K562 treated with DMSO at 1 percent for 48 hours (cell line): ENCODE results near the gene EXOSC5. TPM values are rescaled to one million over a fixed set of nuclear protein-coding genes. Genes with fewer than 3 reads are reported as not detected.

ENCODE experiments used
- total RNA-seq: library from RNA; unstranded; fragments of 300-600 nt; gene quantifications from 2 replicates; pipeline ENCODE4 v1.2.3, GENCODE V29; 2022; ENCODE audit warnings: low replicate concordance; ENCODE audit errors: extremely low read depth

Gene EXOSC5
- total RNA-seq: not detected in 2 replicates

GRCh38 chr19:41397086-41398049 is at the start of gene EXOSC5, which contains the start of gene BCKDHA:
Gene EXOSC5, minus strand, starts transcription at chr19:41397359. Its CDS starts 31 bp downstream, at chr19:41397328.
Gene BCKDHA, plus strand, starts transcription at chr19:41397818. Its CDS starts 10 bp downstream, at chr19:41397828.

GRCh38 chr19:41442473-41443355 is 45.6 kb upstream of the EXOSC5 start, which contains the start of gene ERICH4:
Gene ERICH4, plus strand, starts transcription at chr19:41443156. Its CDS starts 14 bp downstream, at chr19:41443170.

GRCh38 chr19:41439441-41440222 is 42.5 kb upstream of the EXOSC5 start, which contains the start of gene DMAC2:
Gene DMAC2, minus strand, starts transcription at chr19:41439912. Its CDS starts 13 bp downstream, at chr19:41439899.

GRCh38 chr19:41426952-41427646 is 29.9 kb upstream of the EXOSC5 start, which contains the start of gene B3GNT8:
Gene B3GNT8, minus strand, starts transcription at chr19:41427374. Its CDS starts 596 bp downstream, at chr19:41426778.

GRCh38 chr19:41376241-41376997 is 20.7 kb downstream of the EXOSC5 start, which contains the start of gene TMEM91:
Gene TMEM91, plus strand, starts transcription at chr19:41376533. Its CDS starts 1,777 bp downstream, at chr19:41378310.

GRCh38 chr19:41363753-41364523 is 33.2 kb downstream of the EXOSC5 start, which contains the start of gene B9D2:
Gene B9D2, minus strand, starts transcription at chr19:41364149. Its CDS starts 630 bp downstream, at chr19:41363519.

GRCh38 chr19:41353466-41354342 is 43.5 kb downstream of the EXOSC5 start, which contains the start of gene TGFB1:
Gene TGFB1, minus strand, starts transcription at chr19:41353922. Its CDS starts 878 bp downstream, at chr19:41353044.

Other genes starting within 250 kb of the EXOSC5 start
- gene CYP2S1, start 204.1 kb downstream of the EXOSC5 start, total RNA-seq: not detected in 2 replicates
- not detected in 2 replicates for gene AXL, start 178.1 kb downstream of the EXOSC5 start, total RNA-seq
- 971 and 1,312 TPM in 2 replicates for gene HNRNPUL1, start 133.0 kb downstream of the EXOSC5 start, total RNA-seq
- not detected in 2 replicates for gene CCDC97, start 87.2 kb downstream of the EXOSC5 start, total RNA-seq
- gene TGFB1, start 43.4 kb downstream of the EXOSC5 start, total RNA-seq: not detected in 2 replicates
- not detected in 2 replicates for gene B9D2, start 33.2 kb downstream of the EXOSC5 start, total RNA-seq
- not detected in 2 replicates for gene TMEM91, start 20.8 kb downstream of the EXOSC5 start, total RNA-seq
- gene BCKDHA, start 459 bp upstream of the EXOSC5 start, total RNA-seq: not detected in 2 replicates
- gene B3GNT8, start 30.0 kb upstream of the EXOSC5 start, total RNA-seq: not detected in 2 replicates
- gene DMAC2, start 42.6 kb upstream of the EXOSC5 start, total RNA-seq: not detected in 2 replicates
- not detected in 2 replicates for gene ERICH4, start 45.8 kb upstream of the EXOSC5 start, total RNA-seq
- not detected in 2 replicates for gene CEACAM21, start 178.8 kb upstream of the EXOSC5 start, total RNA-seq
- not detected in 2 replicates for gene CEACAM4, start 229.7 kb upstream of the EXOSC5 start, total RNA-seq